Endothelial cell of umbilical vein (primary cell): ENCODE data around the gene INPP5E.

ENCODE experiments used
- EZH2 ChIP-seq: IDR thresholded peaks from 2 replicates; pipeline ENCODE4 v1.6.1; 2012; ENCODE audit warnings: borderline replicate concordance, low read depth, mild to moderate bottlenecking, moderate library complexity, low read length, inconsistent platforms; ENCODE audit not compliant: severe bottlenecking
- MYC ChIP-seq: IDR thresholded peaks from one replicate; pipeline ENCODE4 v1.6.1; 2011; ENCODE audit warnings: mild to moderate bottlenecking, low read depth, low read length
- POLR2A ChIP-seq: IDR thresholded peaks from 2 replicates; pipeline ENCODE4 v1.6.1; 2012; ENCODE audit warnings: low read depth, mild to moderate bottlenecking, control low read depth, low read length
- POLR2AphosphoS5 ChIP-seq: IDR thresholded peaks from 2 replicates; pipeline ENCODE4 v1.6.1; 2012; ENCODE audit warnings: low read depth, mild to moderate bottlenecking, control low read depth, low read length, moderate library complexity; ENCODE audit not compliant: insufficient read depth
- TF ChIP-seq, protein P1 (sequence below), 2 donors: IDR thresholded peaks; 1 replicate in 1 of 2; 2 replicates in 1 of 2; pipeline ENCODE4 v1.5.1; 2011; ENCODE audit warnings: low read length in 2 of 2, mild to moderate bottlenecking in 2 of 2, moderate library complexity in 2 of 2, control low read depth in 1 of 2, inconsistent platforms in 1 of 2, low read depth in 1 of 2; ENCODE audit not compliant: insufficient read depth in 1 of 2; ENCODE audit errors: extremely low read depth in 1 of 2
- TF ChIP-seq, protein P2 (sequence below): IDR thresholded peaks from 2 replicates; pipeline ENCODE4 v1.6.1; 2011; ENCODE audit not compliant: insufficient read depth, insufficient read length

DNA sequence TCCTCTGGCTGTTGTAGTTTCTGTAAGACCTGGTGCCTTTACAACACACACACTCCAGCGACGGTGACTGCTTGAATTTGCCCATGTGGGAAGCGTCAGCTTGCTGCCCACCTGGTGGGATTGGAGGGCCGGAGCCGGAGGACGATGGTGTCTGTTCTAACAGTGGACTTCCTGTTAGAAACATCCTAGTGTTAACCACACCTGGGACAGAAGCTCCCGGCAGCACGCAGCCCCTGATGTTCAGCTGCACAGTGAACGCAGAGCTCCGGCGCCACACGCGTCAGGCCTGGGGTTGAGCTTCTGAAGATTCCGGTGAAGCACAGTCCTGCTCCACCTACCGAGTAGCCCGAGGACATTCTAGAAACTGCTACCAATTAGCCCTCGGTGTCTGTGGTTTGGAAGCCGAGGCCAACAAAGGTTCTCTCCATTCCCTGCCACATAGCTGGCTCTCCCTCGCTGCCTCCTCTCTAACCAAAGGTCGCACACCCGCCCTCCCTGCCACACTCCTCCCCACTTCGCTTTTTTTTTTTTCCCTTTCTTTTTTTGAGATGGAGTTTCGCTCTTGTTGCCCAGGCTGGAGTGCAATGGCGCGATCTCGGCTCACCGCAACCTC, 14.8 kb downstream of the INPP5E start:
- no peak for TF ChIP-seq POLR2A
- TF ChIP-seq EZH2, result no peak
- no peak for TF ChIP-seq POLR2AphosphoS5
- TF ChIP-seq, protein P1, sequence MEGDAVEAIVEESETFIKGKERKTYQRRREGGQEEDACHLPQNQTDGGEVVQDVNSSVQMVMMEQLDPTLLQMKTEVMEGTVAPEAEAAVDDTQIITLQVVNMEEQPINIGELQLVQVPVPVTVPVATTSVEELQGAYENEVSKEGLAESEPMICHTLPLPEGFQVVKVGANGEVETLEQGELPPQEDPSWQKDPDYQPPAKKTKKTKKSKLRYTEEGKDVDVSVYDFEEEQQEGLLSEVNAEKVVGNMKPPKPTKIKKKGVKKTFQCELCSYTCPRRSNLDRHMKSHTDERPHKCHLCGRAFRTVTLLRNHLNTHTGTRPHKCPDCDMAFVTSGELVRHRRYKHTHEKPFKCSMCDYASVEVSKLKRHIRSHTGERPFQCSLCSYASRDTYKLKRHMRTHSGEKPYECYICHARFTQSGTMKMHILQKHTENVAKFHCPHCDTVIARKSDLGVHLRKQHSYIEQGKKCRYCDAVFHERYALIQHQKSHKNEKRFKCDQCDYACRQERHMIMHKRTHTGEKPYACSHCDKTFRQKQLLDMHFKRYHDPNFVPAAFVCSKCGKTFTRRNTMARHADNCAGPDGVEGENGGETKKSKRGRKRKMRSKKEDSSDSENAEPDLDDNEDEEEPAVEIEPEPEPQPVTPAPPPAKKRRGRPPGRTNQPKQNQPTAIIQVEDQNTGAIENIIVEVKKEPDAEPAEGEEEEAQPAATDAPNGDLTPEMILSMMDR (IDR thresholded peaks at IDR 0.05; ENCODE audit: extremely low read depth in 1 of 2, insufficient read depth in 1 of 2, low read depth in 1 of 2, low read length in 2 of 2), result no peak
- no peak for TF ChIP-seq MYC
- TF ChIP-seq, protein P2, sequence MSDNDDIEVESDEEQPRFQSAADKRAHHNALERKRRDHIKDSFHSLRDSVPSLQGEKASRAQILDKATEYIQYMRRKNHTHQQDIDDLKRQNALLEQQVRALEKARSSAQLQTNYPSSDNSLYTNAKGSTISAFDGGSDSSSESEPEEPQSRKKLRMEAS, result no peak
